ENCODE measurements around the gene PVRIG. TPM values are rescaled to one million over a fixed set of nuclear protein-coding genes. Genes with fewer than 3 reads are reported as not detected.
"Not testable (repeated sequence)": the region's sequence is repeated elsewhere in the genome, so short reads cannot be mapped to it uniquely, and the experiment has no call there.

Gene PVRIG
- total and polyA plus RNA-seq, 4 experiments from 2014 or later, result 68.2 to 87.3 (median 81.3) TPM

- no peak overlapping the region for H3K27ac ChIP-seq (ENCODE audit: low read depth, low read length)
- ChIA-PET POLR2A (ENCODE audit: partially characterized antibody) (interaction anchor here (1.0 to 4.8 kb wide), 3 partner anchors 17 to 46 kb away, joined by 4 to 30 read pairs (median 9); partner anchors contain the start of gene TRAPPC14), CTCF (ENCODE audit: partially characterized antibody) (interaction anchor here (2.6 kb wide), 1 partner anchor 10 kb away, joined by 9 read pairs; no protein-coding TSS in a partner anchor)
- DNase-seq, result no peak
- Mint-ChIP-seq H3K36me3 (no peaks in the 10 kb centered on the region), H3K9me3 (peaks cover 0 to 2% (median 0%) of the 10 kb centered on the region in 8 donors), H3K27me3 (peaks cover 2 to 3% of the 10 kb centered on the region in 2 donors), H3K4me3 (peak overlapping the region in 5 of 8 donors; percentile 51 to 80 (median 63)), H3K27ac (peak overlapping the region in 6 of 7 donors; percentile 12 to 83 (median 53)), H3K4me1 (peaks cover 20 to 43% (median 29%) of the 10 kb centered on the region in 4 donors)
- no peaks in the 10 kb centered on the region for H3K9me3 ChIP-seq (ENCODE audit: control insufficient read depth in 1 of 2, low read length in 2 of 2)
- intact Hi-C loops (cut with micrococcal nuclease), result loop anchor here (5.0 kb wide), 1 partner anchor 37 kb away; no protein-coding TSS in a partner anchor
- H3K36me3 ChIP-seq (ENCODE audit: insufficient read depth, low read length), result no peaks in the 10 kb centered on the region
- H3K4me1 ChIP-seq (ENCODE audit: insufficient read depth, low read length), result peaks cover 33% of the 10 kb centered on the region
- H3K4me3 ChIP-seq (ENCODE audit: low read length in 2 of 2), result no peak overlapping the region
- H3K27me3 ChIP-seq (ENCODE audit: insufficient read depth, low read length), result no peaks in the 10 kb centered on the region
These were observed 44.3 kb upstream of the PVRIG start for GRCh38 chr7:100175296-100175935.

- Histone ChIP-seq H3K36me3 (ENCODE audit: insufficient read depth, low read length) (no peaks in the 10 kb centered on the region), H3K27me3 (ENCODE audit: insufficient read depth, low read length) (no peaks in the 10 kb centered on the region), H3K4me3 (ENCODE audit: low read length in 2 of 2) (peak overlapping the region in 1 of 2 donors; percentile 41), H3K9me3 (ENCODE audit: control insufficient read depth in 1 of 2, low read length in 2 of 2) (no peaks in the 10 kb centered on the region), H3K27ac (ENCODE audit: low read depth, low read length) (no peak overlapping the region), H3K4me1 (ENCODE audit: insufficient read depth, low read length) (peaks cover 32% of the 10 kb centered on the region)
- Mint-ChIP-seq H3K4me3 (peak overlapping the region; percentile 66 to 83 (median 80)), H3K36me3 (no peaks in the 10 kb centered on the region), H3K4me1 (peaks cover 22 to 46% (median 30%) of the 10 kb centered on the region in 4 donors), H3K27me3 (peaks cover 0 to 2% of the 10 kb centered on the region in 2 donors), H3K9me3 (peaks cover 0 to 2% (median 0%) of the 10 kb centered on the region in 8 donors), H3K27ac (peak overlapping the region; percentile 62 to 91 (median 72))
- intact Hi-C loops (cut with micrococcal nuclease), result loop anchor here (1.0 to 5.0 kb wide), 4 partner anchors 8 to 36 kb away; partner anchors contain the start of genes GAL3ST4, LAMTOR4 and TRAPPC14
- DNase-seq, result no peak
- ChIA-PET CTCF (ENCODE audit: partially characterized antibody) (interaction anchor here (1.0 to 2.6 kb wide), 5 partner anchors 8 to 46 kb away, joined by 3 to 9 read pairs (median 6); partner anchors contain the start of gene GAL3ST4), POLR2A (ENCODE audit: partially characterized antibody) (interaction anchor here (0.5 to 4.8 kb wide), 13 partner anchors 9 to 257 kb away, joined by 3 to 35 read pairs (median 4); partner anchors contain the start of genes GAL3ST4, LAMTOR4 and TRAPPC14)
These were observed 43.4 kb upstream of the PVRIG start for GRCh38 chr7:100176096-100177044.

GRCh38 chr7:100177045-100178001, 42.4 kb upstream of the PVRIG start, which contains the start of the genes GPC2 and STAG3:
Gene GPC2, minus strand, starts transcription at chr7:100177381. Its CDS starts 182 bp downstream, at chr7:100177199.
Gene STAG3, plus strand, starts transcription at chr7:100177918. Its CDS starts 2,639 bp downstream, at chr7:100180557.
- ChIA-PET CTCF (ENCODE audit: partially characterized antibody) (interaction anchor here (0.6 to 2.6 kb wide), 7 partner anchors 9 to 386 kb away, joined by 3 to 9 read pairs (median 4); partner anchors contain the start of gene GAL3ST4), POLR2A (ENCODE audit: partially characterized antibody) (interaction anchor here (0.5 to 4.8 kb wide), 16 partner anchors 10 to 258 kb away, joined by 3 to 35 read pairs (median 3); partner anchors contain the start of genes AP4M1, GAL3ST4, LAMTOR4 and TRAPPC14)
- H3K27ac Mint-ChIP-seq, result peak within 1 kb of the TSS; percentile 62 to 91 (median 76)
- no peaks in the 10 kb centered on the region for H3K27me3 Mint-ChIP-seq
- peak within 1 kb of the TSS; percentile 66 to 83 (median 80) for H3K4me3 Mint-ChIP-seq
- H3K4me1 ChIP-seq (ENCODE audit: insufficient read depth, low read length), result peaks cover 30% of the 10 kb centered on the region
- peak within 1 kb of the TSS; percentile 36 to 41 for H3K4me3 ChIP-seq (ENCODE audit: low read length in 2 of 2)
- peak within 1 kb of the TSS; percentile 35 for H3K27ac ChIP-seq (ENCODE audit: low read depth, low read length)
- intact Hi-C loops (cut with micrococcal nuclease), result loop anchor here (1.0 to 5.0 kb wide), 4 partner anchors 9 to 35 kb away; partner anchors contain the start of genes GAL3ST4, LAMTOR4 and TRAPPC14
- peaks cover 22 to 50% (median 34%) of the 10 kb centered on the region in 4 donors for H3K4me1 Mint-ChIP-seq
- DNase-seq, result peak; percentile 96 to 97 (median 97)
- no peaks in the 10 kb centered on the region for H3K36me3 ChIP-seq (ENCODE audit: insufficient read depth, low read length)
- no peaks in the 10 kb centered on the region for H3K36me3 Mint-ChIP-seq
- H3K9me3 ChIP-seq (ENCODE audit: control insufficient read depth in 1 of 2, low read length in 2 of 2), result no peaks in the 10 kb centered on the region
- no peaks in the 10 kb centered on the region for H3K27me3 ChIP-seq (ENCODE audit: insufficient read depth, low read length)
- peaks cover 0 to 2% (median 0%) of the 10 kb centered on the region in 8 donors for H3K9me3 Mint-ChIP-seq

- H3K9me3 ChIP-seq (ENCODE audit: control insufficient read depth in 1 of 2, low read length in 2 of 2), result not testable (repeated sequence)
- CTCF ChIA-PET (ENCODE audit: partially characterized antibody), result interaction anchor here (1.0 to 2.5 kb wide), 7 partner anchors 10 to 227 kb away, joined by 3 to 11 read pairs (median 3); no protein-coding TSS in a partner anchor
- peaks cover 24 to 51% (median 39%) of the 10 kb centered on the region in 4 donors for H3K4me1 Mint-ChIP-seq
These were observed 39.7 kb upstream of the PVRIG start for GRCh38 chr7:100180084-100180483.

GRCh38 chr7:100182616-100183015, 37.1 kb upstream of the PVRIG start:
- H3K36me3 ChIP-seq (ENCODE audit: insufficient read depth, low read length); H3K4me3 ChIP-seq (ENCODE audit: low read length in 2 of 2); POLR2A ChIA-PET (ENCODE audit: partially characterized antibody); H3K36me3 Mint-ChIP-seq; H3K9me3 ChIP-seq (ENCODE audit: control insufficient read depth in 1 of 2, low read length in 2 of 2); H3K27ac ChIP-seq (ENCODE audit: low read depth, low read length); intact Hi-C loops (cut with micrococcal nuclease); H3K27me3 ChIP-seq (ENCODE audit: insufficient read depth, low read length); H3K9me3 Mint-ChIP-seq; CTCF ChIA-PET (ENCODE audit: partially characterized antibody); H3K27me3 Mint-ChIP-seq: not testable (repeated sequence)
- Mint-ChIP-seq H3K27ac (peak overlapping the region in 5 of 7 donors; percentile 24 to 83 (median 58)), H3K4me3 (peak overlapping the region in 2 of 8 donors; percentile 39 to 43), H3K4me1 (peaks cover 14 to 37% (median 24%) of the 10 kb centered on the region in 4 donors)
- peak in 1 of 5 donors; percentile 21 for DNase-seq
- peaks cover 20% of the 10 kb centered on the region for H3K4me1 ChIP-seq (ENCODE audit: insufficient read depth, low read length)

More at GRCh38 chr7:100180084-100180483, 39.7 kb upstream of the PVRIG start:
- H3K27me3 ChIP-seq (ENCODE audit: insufficient read depth, low read length); H3K27me3 Mint-ChIP-seq; DNase-seq; H3K9me3 Mint-ChIP-seq; H3K4me3 ChIP-seq (ENCODE audit: low read length in 2 of 2); H3K27ac ChIP-seq (ENCODE audit: low read depth, low read length); H3K36me3 Mint-ChIP-seq; H3K36me3 ChIP-seq (ENCODE audit: insufficient read depth, low read length); intact Hi-C loops (cut with micrococcal nuclease): not testable (repeated sequence)
- peaks cover 30% of the 10 kb centered on the region for H3K4me1 ChIP-seq (ENCODE audit: insufficient read depth, low read length)
- peak overlapping the region in 3 of 8 donors; percentile 45 to 66 (median 47) for H3K4me3 Mint-ChIP-seq
- POLR2A ChIA-PET (ENCODE audit: partially characterized antibody), result interaction anchor here (0.8 to 1.0 kb wide), 2 partner anchors 32 to 92 kb away, joined by 3 read pairs; partner anchors contain the start of gene LAMTOR4
- peak overlapping the region in 4 of 7 donors; percentile 29 to 79 (median 50) for H3K27ac Mint-ChIP-seq

GRCh38 chr7:100183090-100183489, 36.7 kb upstream of the PVRIG start:
- Mint-ChIP-seq H3K4me1 (peaks cover 14 to 32% (median 23%) of the 10 kb centered on the region in 4 donors), H3K27ac (peak overlapping the region in 2 of 7 donors; percentile 58 to 68)
- H3K27me3 Mint-ChIP-seq; H3K27me3 ChIP-seq (ENCODE audit: insufficient read depth, low read length); H3K4me3 ChIP-seq (ENCODE audit: low read length in 2 of 2); H3K27ac ChIP-seq (ENCODE audit: low read depth, low read length); intact Hi-C loops (cut with micrococcal nuclease); DNase-seq; H3K9me3 Mint-ChIP-seq; POLR2A ChIA-PET (ENCODE audit: partially characterized antibody); H3K36me3 Mint-ChIP-seq; H3K36me3 ChIP-seq (ENCODE audit: insufficient read depth, low read length); H3K9me3 ChIP-seq (ENCODE audit: control insufficient read depth in 1 of 2, low read length in 2 of 2); H3K4me3 Mint-ChIP-seq: not testable (repeated sequence)
- CTCF ChIA-PET (ENCODE audit: partially characterized antibody), result interaction anchor here (1.3 kb wide), 1 partner anchor 50 kb away, joined by 3 read pairs; no protein-coding TSS in a partner anchor
- peaks cover 15% of the 10 kb centered on the region for H3K4me1 ChIP-seq (ENCODE audit: insufficient read depth, low read length)

All from CD4-positive, alpha-beta memory T cell (primary cell).